HepG2 (cell line): ENCODE results near the gene ABCB8. TPM values are rescaled to one million over a fixed set of nuclear protein-coding genes. Genes with fewer than 3 reads are reported as not detected.
A peak's percentile ranks its signal among the peaks of the same experiment; 100 is the strongest.

Experiments
- FOXK2 ChIP-seq: fragments of 450-650 bp; IDR thresholded peaks from 2 replicates; pipeline ENCODE4 v1.6.1; 2016
- HDAC2 ChIP-seq: sonication (generic); formaldehyde crosslinking; IDR thresholded peaks from 2 replicates; pipeline ENCODE4 v1.4.0; 2020; ENCODE audit warnings: missing genetic modification reagents
- MAF1 ChIP-seq: sonication (generic); formaldehyde crosslinking; IDR thresholded peaks from 2 replicates; pipeline ENCODE4 v1.5.0; 2020; ENCODE audit warnings: missing genetic modification reagents, borderline replicate concordance
- MED1 ChIP-seq: sonication (generic); formaldehyde crosslinking; IDR thresholded peaks from 2 replicates; pipeline ENCODE4 v1.4.0; 2020; ENCODE audit warnings: missing genetic modification reagents
- PHF5A ChIP-seq: IDR thresholded peaks from one replicate; pipeline ENCODE4 v1.6.1; 2018; ENCODE audit warnings: low read depth, missing genetic modification reagents; ENCODE audit not compliant: unreplicated experiment
- SNAPC2 ChIP-seq: sonication (generic); formaldehyde crosslinking; IDR thresholded peaks from 2 replicates; pipeline ENCODE4 v1.8.1; 2022; ENCODE audit warnings: mild to moderate bottlenecking, missing genetic modification reagents
- ZNF75D ChIP-seq: sonication (generic); formaldehyde crosslinking; IDR thresholded peaks from 2 replicates; pipeline ENCODE4 v1.8.1; 2023; ENCODE audit warnings: missing genetic modification reagents, mild to moderate bottlenecking, borderline replicate concordance
- ZSCAN20 ChIP-seq: sonication (generic); formaldehyde crosslinking; IDR thresholded peaks from 2 replicates; pipeline ENCODE4 v1.4.0; 2020; ENCODE audit warnings: missing genetic modification reagents, mild to moderate bottlenecking, borderline replicate concordance
- polyA plus RNA-seq, 8 experiments: library from polyadenylated mRNA; depleted of rRNA in 3 of 8; stranded (reverse) in 7 of 8; unstranded in 1 of 8; fragments of >200 nt; fragmentation: Illumina TruSeq in 4 of 8; extraction: Trizol in 4 of 8; gene quantifications; 2 replicates each; pipeline versions ENCODE4 v1.2.1 to v1.2.3, GENCODE V29; 2011 to 2016; ENCODE audit warnings: low read depth in 4 of 8, missing spikeins in 1 of 8, mixed read lengths in 1 of 8; ENCODE audit not compliant: insufficient read depth in 1 of 8
- total RNA-seq, 5 experiments: library from RNA; depleted of rRNA; stranded (reverse); fragments of >200 nt; fragmentation: Illumina TruSeq; extraction: Trizol; gene quantifications; 2 replicates each; pipeline ENCODE4 v1.2.3, GENCODE V29; 2016; ENCODE audit warnings: low read depth in 1 of 5
- TF ChIP-seq, protein P1 (sequence below): sonication (generic); formaldehyde crosslinking; IDR thresholded peaks from 2 replicates; pipeline ENCODE4 v1.4.0; 2020; ENCODE audit warnings: missing genetic modification reagents, borderline replicate concordance
- TF ChIP-seq, protein P2 (sequence below), 2 experiments: sonication (generic) in 1 of 2; formaldehyde crosslinking in 1 of 2; IDR thresholded peaks; 2 replicates each; pipeline versions ENCODE4 v1.6.1 to v1.9.0; 2014 to 2022; ENCODE audit warnings: antibody characterized with exemption in 1 of 2, borderline replicate concordance in 1 of 2, inconsistent platforms in 1 of 2, low read depth in 1 of 2, missing genetic modification reagents in 1 of 2
- TF ChIP-seq, protein P3 (sequence below): sonication (generic); formaldehyde crosslinking; IDR thresholded peaks from 2 replicates; pipeline ENCODE4 v1.4.0; 2020; ENCODE audit warnings: missing genetic modification reagents; ENCODE audit errors: not compliant biosample characterization

ABCB8 gene
- total and polyA plus RNA-seq, 2 of the 13 experiments (the other 11 are each of a cell fraction or from before 2014, with no cell fraction given), result 6.6 to 16.7 TPM

GRCh38 chr7:151057989-151058780 is 29.9 kb downstream of the ABCB8 start (continued):
- TF ChIP-seq ZNF75D (CRISPR knock-in tag) (no peak), SNAPC2 (no peak), MED1 (peak; percentile 64), HDAC2 (CRISPR knock-in tag) (no peak), ZSCAN20 (peak; percentile 45; the same call in 1 of the 2 replicates), PHF5A (CRISPR knock-in tag) (no peak), MAF1 (CRISPR knock-in tag) (peak; percentile 73; the same call in 1 of the 2 replicates), FOXK2 (peak; percentile 88)
- TF ChIP-seq, protein P1, sequence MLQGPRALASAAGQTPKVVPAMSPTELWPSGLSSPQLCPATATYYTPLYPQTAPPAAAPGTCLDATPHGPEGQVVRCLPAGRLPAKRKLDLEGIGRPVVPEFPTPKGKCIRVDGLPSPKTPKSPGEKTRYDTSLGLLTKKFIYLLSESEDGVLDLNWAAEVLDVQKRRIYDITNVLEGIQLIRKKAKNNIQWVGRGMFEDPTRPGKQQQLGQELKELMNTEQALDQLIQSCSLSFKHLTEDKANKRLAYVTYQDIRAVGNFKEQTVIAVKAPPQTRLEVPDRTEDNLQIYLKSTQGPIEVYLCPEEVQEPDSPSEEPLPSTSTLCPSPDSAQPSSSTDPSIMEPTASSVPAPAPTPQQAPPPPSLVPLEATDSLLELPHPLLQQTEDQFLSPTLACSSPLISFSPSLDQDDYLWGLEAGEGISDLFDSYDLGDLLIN, result peak; percentile 17; the same call in 1 of the 2 replicates
- TF ChIP-seq, protein P2, sequence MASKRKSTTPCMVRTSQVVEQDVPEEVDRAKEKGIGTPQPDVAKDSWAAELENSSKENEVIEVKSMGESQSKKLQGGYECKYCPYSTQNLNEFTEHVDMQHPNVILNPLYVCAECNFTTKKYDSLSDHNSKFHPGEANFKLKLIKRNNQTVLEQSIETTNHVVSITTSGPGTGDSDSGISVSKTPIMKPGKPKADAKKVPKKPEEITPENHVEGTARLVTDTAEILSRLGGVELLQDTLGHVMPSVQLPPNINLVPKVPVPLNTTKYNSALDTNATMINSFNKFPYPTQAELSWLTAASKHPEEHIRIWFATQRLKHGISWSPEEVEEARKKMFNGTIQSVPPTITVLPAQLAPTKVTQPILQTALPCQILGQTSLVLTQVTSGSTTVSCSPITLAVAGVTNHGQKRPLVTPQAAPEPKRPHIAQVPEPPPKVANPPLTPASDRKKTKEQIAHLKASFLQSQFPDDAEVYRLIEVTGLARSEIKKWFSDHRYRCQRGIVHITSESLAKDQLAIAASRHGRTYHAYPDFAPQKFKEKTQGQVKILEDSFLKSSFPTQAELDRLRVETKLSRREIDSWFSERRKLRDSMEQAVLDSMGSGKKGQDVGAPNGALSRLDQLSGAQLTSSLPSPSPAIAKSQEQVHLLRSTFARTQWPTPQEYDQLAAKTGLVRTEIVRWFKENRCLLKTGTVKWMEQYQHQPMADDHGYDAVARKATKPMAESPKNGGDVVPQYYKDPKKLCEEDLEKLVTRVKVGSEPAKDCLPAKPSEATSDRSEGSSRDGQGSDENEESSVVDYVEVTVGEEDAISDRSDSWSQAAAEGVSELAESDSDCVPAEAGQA (IDR thresholded peaks at IDR 0.05; ENCODE audit: low read depth), result peak; percentile 65
- TF ChIP-seq, protein P2 (CRISPR knock-in tag; IDR thresholded peaks at IDR 0.05; ENCODE audit: borderline replicate concordance), result 0 out of 2 replicates have a peak, but pooled peaks have one; percentile 44
- TF ChIP-seq, protein P3, sequence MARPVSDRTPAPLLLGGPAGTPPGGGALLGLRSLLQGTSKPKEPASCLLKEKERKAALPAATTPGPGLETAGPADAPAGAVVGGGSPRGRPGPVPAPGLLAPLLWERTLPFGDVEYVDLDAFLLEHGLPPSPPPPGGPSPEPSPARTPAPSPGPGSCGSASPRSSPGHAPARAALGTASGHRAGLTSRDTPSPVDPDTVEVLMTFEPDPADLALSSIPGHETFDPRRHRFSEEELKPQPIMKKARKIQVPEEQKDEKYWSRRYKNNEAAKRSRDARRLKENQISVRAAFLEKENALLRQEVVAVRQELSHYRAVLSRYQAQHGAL (CRISPR knock-in tag), result no peak
